Dedifferentiated amniotic fluid mesenchymal stem cell (primary cell): ENCODE data around the gene NUTF2.
"Not testable (repeated sequence)": the region's sequence is repeated elsewhere in the genome, so short reads cannot be mapped to it uniquely, and the experiment has no call there.

Experiments
- DNase-seq: peaks from one replicate; pipeline ENCODE4 v3.0.0-alpha.2; 2016; ENCODE audit errors: extremely low spot score

NUTF2 gene

DNA sequence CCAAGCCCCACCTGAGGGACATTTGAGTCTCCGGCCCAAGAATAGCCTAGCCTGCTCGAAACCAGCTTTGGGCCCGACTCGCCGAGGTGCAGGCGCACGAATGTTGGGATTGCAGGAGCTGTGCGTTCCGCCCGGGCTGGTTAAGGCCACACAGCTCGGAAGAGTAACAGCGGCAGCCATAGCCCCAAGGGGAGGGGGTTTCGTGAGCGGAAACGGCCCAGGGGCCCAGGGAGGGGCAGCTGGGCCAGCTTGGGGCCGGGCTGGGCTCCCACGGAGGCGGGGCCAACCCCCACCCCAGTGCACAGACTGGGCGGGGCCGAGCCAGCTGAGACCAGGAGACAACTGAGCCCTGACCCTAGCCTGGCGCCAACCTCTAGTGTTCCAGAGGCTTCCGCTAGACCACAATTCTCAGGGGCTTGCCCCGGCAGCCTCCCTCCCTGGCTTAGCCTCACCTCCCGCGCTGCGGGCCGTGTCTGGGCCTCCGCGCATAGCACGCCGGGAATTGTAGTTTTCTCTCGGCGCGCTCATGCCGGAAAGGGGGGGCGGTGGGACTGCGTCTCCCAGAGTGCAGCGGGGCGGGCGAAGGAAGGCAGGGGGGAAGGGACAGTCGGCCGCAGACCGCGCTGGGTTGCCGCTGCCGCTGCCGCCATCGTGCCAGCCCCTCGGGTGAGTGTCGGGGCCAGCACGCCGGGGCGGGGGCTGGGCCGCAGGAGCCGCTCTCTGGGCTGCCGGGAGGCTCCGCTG lies at the start of gene NUTF2:
TSS of gene NUTF2 (plus strand) at position 614 of the 744 bp plus-strand sequence. CDS start 18,198 bp downstream, outside the sequence.
- DNase-seq = peak; percentile 92

DNA sequence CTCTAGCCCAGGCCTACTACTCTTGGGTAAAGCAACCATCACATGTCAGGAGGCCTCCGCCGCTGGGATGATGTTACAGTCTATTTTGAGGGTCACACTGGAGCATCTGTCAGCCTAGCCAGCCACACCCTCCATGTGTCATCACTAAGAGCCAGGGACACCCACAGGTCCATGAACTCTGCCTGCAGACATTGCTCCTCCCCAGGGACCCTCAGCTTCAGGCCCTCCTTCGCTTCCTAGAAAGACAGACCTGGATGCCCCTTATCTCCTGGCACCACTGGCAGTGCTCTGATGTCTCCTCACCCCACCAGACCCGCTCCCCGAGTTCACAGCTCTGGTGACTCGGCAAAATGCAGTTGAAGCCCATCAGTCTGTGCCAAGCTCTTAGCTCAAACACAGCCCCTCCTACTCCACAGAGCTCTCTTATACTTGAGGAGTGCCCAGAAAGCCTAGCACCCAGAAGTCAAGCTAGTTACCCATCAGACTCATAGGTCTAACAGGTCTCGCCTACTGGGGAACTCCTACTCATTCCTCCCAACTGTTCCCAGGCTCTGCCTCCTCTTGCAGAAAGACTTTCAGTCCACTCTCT lies 46.3 kb upstream of the NUTF2 start:
- no peak for DNase-seq

DNA sequence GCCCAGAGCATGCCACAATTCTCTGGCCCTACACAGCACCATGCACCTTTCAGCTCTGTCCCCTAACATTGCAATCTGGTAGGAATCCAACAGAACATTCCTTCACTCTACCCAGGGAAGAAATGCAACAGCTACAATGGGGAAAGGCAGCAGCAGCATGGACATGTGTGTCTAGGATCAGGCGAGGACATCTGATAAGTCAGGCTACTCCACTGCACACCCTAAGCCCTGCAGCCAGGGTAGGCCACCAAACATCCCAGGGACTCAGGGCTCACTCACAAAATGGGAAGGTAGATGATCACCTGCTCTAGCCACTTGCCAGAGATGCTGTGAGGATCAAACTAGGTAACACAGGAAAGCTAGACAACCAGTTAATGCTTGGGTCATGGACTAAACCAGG lies 45.5 kb upstream of the NUTF2 start:
- DNase-seq = no peak

- no peak for DNase-seq
These were observed 44.9 kb upstream of the NUTF2 start for GRCh38 chr16:67801883-67802282.

DNA sequence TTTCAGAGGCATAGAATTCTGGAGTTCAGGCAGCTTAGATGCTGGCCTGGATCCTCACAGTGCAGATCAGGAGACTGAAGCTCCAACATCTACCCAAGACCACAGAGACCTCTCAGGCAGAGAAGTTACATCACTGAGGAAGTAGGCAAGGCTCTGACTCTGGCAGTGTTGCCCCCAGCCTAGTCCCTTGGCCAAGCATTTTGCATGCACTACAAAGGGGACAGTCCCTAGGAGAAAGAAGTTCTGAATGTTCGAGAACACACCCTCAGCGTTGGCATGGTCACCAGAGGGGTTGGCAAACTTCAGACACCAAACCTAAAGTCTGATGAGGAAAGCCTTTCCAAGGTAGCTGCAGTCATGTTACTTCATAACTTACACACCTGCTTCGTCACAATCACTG lies 42.8 kb upstream of the NUTF2 start:
- no peak for DNase-seq

DNA sequence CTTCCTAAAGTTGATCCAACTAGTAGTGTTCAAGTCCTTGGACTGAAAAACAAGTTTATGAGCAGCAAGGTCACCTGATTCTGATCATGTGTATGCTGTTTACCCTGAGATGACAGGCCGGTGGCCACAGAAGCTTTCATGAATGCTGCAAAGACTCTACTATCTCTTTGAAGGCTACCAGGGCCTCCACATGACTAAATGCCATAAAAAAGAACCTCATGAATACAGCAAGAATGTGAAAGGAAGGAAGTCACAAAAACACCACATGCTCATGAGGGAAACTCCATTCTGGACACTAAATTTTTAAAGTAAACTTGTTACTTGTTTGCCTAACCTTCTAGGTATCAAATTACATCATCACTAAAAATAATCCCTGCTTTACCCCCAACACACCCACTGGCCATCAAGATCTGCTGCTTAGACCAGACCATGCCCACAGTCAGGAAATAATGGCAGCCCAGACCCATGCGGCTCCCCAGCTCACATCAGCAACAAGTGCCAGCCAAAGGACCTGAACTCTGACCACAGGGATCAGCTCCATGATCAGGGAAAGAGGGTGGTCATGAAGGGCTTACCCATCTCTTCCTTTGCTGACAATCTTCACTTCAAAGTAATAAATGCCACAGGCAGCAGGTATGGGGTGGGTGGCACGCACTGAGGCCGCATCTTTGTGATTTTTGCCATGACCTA lies 41.7 kb upstream of the NUTF2 start:
- no peak for DNase-seq

DNA sequence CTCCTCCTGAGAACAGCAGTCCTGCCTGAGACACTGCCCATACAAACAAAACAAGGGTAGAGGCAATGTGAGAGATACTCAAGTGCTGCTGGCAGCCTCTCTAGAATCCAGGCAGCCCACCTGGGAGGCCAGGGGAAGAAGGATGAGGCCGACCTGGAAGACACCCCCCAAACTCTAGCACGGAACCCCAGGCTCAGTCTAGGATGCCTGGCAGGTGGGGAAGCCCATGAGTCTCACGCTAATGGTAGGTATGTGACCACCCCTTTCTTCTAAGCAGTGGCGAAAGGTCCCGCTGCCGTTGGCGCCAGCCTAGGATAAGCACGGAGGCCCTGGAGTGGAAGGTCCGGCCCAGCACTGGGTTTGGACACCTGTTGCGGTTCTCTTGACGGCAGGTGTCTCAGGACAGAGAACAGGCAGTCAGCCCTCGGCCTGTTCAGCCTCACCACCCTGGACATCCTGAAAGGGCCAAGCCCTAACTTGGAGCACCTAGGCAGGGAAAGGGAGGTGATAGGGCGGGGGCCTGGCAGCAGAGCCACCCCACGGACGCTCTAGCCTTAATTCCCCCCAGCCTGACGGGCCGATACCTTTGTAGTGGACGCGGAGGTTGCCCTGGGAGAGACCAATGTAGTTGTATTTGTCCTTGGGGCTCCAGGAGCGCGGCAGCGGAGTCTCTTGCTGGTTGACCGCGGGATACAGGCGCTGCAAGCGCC lies 40.9 kb upstream of the NUTF2 start:
- no peak for DNase-seq

DNA sequence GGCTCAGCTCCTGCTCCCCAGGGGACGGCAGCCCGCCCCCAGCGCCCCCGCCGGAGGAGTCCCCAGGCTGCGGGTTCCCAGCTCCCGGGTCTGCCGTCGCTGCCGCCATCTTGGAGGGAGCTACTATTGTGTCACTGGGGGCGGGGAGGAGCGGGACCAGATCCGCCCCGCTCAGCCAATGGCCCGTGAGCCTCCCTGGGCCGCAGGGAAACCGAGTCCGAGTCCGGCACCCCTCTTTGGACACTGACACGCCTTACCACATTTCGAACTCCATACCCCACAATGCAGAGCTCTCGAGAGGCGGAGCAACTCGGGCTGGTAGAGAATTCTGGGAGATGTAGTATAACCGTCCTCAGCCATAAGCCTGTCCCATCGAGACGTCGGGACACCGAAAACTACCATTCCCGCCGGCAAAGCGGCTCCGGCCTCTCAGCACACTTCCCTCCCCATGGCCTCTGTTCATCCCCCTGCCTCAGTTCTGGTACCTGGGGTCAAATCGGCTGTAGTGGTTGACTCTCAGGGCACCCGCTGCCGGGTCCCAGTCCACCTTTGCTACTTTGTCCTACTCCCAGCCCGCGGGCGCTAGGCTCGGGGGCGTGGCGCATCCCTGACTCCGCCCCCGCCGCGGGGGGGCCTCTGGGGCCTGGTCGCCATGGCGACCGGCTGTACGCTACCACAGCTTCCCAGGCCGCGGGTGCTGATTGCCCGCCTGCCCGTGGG lies 40.1 kb upstream of the NUTF2 start, which contains the start of the genes RANBP10 and TSNAXIP1:
TSS of gene RANBP10 (minus strand) at position 133 of the 720 bp plus-strand sequence. CDS start at position 109, 24 bp downstream.
TSS of gene TSNAXIP1 (plus strand) at position 462 of the 720 bp plus-strand sequence. CDS start 261 bp downstream, outside the sequence.
- peak; percentile 100 for DNase-seq

GRCh38 chr16:67807148-67807682 lies 39.5 kb upstream of the NUTF2 start:
- DNase-seq = no peak

DNA sequence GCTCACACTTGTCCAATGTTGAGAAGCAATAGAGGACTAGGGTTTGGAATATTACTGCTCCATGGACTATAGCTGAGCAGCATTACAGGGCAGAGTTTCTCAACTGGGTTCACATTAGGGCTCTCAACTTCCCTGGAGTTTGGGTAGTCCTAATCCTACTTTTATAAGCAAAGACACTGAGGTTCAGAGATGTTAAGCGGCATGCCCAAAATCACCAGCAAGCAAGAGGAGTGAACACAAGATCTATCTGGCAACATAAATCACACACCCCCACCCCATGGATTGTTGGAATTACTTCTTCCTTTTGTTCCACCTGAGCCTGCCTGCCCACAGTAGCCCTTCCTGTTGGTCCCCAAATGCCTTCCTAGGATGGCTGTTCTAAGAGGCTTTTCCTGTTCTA lies 34.8 kb upstream of the NUTF2 start:
- DNase-seq = no peak

GRCh38 chr16:67814567-67814966 lies 32.2 kb upstream of the NUTF2 start:
- no peak for DNase-seq

DNA sequence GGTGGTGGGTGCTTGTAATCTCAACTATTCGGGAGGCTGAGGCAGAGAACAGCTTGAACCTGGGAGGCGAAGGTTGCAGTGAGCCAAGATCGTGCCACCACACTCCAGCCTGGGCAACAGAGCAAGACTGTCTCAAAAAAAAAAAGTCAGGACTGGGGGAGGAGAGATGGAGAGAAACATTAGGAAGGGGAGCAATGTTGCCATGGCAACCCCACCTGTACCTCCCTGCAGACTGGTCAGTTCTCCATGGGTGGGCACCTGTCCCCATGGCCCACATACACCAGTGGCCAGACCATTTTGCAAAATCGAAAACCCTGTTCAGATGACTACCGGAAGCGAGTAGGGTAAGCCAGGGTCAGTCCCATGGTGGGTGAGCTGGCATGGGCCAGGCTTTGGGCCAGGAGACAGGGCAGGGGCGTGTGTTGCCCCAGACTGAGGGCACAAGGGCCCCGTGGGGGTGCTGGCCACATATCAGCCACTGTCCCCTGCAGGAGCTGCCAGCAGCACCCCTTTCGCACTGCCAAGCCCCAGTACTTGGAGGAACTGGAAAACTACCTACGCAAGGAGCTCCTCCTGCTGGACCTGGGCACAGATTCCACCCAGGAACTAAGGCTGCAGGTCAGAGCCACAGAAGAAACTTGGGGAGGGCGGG lies 26.0 kb upstream of the NUTF2 start:
- no peak for DNase-seq

DNA sequence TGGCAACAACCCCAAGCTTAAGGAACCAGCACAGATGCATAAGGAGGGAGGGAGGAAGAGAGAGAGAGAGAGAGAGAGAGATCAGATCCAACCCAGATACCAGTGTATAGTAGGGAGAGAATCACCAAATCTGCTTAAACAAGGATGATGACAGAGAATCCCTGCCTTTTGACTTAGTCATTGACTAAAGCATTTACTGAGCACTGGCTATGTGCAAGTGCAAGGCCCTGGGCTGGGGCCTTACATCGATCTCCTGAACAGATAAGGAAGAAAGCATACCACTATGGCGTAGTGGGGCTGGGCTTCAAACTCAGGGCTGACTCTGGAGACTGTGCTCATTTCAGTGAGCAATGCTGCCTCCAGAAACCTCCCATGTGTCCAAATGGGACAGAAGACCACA lies 24.2 kb upstream of the NUTF2 start:
- DNase-seq = no peak

DNA sequence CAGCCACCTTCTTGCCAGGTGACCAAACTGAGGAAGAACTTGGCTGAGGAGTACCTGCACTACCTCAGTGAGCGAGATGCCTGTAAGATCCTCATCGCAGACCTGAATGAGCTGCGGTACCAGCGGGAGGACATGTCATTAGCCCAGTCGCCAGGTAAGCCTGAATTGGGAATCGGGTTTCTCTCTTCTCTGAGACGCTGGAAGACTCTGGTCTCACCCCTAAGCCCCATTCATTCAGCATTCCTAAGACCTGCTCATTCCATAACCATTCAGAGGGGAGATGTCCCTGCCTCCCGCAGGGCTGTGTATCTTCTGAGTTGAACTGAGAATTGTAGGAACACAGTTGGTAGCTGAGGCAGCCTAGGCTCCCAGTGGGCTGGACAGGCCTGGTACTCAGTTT lies 21.6 kb upstream of the NUTF2 start:
- no peak for DNase-seq

GRCh38 chr16:67825906-67826305 lies 20.8 kb upstream of the NUTF2 start:
- DNase-seq = no peak

DNA sequence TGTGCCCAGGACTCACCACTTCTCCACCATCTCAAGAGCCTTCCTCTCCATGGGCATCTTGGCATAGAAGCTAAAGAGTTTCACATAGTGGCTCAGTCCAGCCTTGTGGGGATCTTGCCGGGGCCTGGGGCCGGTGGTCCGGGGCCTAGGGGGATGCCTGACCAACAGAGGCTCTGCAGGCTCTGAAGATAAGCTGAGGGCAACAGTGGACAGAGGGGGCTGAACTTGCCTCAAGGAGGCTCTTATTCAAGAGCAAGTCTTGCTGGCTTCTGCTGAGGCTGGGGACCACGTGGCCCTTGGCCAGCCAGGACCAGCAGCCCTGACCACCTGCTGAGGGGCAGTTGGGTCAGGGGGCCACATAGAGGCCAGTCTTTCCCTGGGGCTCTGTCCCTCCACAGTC lies 18.1 kb upstream of the NUTF2 start:
- DNase-seq = no peak

DNA sequence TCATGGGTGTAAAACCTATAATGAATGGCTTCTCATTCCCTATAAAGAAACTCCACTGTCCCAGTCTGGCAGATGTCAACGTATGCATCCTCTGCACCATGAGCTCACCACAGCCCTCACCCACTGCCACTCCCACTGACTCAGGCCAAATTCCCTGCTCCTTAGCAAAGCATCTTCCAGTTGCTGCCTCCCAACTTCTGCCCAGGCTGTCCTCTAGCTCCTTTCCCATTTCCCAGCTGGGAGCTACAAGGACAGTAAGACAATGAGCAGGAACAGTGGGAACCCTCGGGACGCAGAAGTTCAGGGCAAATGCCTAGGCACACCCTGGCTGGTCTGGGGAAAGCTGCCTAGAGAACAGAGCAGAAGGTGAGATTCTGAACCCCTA lies 13.7 kb upstream of the NUTF2 start:
- peak; percentile 60 for DNase-seq

GRCh38 chr16:67833415-67834241 lies 13.1 kb upstream of the NUTF2 start:
- DNase-seq = peak; percentile 94

DNA sequence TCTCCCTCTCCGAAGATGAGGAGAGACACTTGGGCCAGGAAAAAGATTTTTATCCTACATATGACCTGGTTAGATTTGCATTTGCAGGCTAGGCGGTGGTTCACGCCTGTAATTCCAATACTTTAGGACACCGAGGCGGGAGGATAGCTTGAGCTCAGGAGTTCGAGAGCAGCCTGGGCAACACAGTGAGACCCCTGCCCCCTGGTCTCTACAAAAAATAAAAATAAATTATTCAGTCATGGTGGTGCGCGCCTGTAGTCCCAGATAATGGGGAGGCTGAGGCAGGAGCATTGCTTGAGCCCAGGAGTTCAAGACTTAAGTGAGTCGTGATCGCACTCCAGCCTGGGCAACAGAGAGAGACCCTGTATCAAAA lies 12.5 kb upstream of the NUTF2 start:
- no peak for DNase-seq

DNA sequence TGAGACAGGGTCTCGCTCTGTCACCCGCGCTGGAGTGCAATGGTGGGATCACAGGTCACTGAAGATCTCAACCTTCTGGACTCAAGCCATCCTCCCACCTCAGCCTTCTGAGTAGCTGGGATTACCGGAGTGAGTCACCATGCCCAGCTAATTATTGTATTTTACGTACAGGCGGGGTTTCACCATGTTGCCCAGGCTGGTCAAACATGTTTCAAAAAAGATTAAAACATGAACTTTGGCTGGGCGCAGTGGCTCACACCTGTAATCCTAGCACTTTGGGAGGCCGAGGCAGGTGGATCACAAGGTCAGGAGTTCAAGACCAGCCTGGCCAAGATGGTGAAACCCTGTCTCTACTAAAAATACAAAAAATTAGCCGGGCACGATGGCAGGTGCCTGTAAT lies 9.5 kb upstream of the NUTF2 start:
- not testable (repeated sequence) for DNase-seq
